Right lung (tissue), 5 donors: ENCODE data around the gene LINC00632. TPM values are rescaled to one million over a fixed set of nuclear protein-coding genes. Genes with fewer than 3 reads are reported as not detected.

Experiments
- DNase-seq, 2 donors: peaks; one replicate each; pipeline ENCODE4 v3.0.0-alpha.2; 2013
- polyA plus RNA-seq, 5 donors: library from polyadenylated mRNA; unstranded; fragments of 120-200 nt; gene quantifications; one replicate each; pipeline versions ENCODE4 v1.2.1 to v1.2.3, GENCODE V29; 2013; ENCODE audit warnings: inconsistent platforms in 1 of 5, low replicate concordance in 1 of 5; ENCODE audit not compliant: insufficient read length in 5 of 5, insufficient read depth in 1 of 5

Gene LINC00632
- polyA plus RNA-seq, 5 donors: 24.4 to 131 (median 37.1) TPM

- DNase-seq: peak; percentile 28 to 43
These were observed 52.5 kb downstream of the LINC00632 start for GRCh38 chrX:140762061-140762460.

DNA sequence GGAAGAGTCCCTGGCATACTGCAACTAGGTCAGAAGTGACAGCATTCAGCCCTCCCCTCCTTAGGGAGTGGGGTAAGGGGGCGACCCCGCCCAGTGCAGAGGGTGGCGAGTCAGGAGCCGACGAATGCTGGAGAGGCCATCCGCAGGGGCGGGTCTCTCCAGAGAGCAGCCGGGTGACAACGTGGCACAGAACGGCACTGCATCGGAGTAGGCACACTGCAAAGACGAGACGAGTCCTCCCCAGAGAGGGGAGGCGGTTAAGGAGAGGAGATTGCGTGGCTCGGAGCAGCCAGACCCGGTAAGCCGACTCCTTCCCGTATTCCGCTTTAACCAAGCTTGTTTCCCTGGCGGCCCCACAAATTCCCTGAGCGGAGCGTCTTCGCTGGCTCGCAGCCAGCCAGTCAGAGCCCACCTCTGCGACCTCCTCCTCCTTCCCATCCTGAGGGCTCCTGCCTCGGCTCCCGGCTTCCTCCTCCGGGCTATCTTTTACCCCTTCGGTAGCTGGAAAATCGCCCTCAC, 54.9 kb downstream of the LINC00632 start:
- DNase-seq: peak; percentile 25 to 35

- DNase-seq: peak in 1 of 2 donors; percentile 11
These were observed 55.7 kb downstream of the LINC00632 start for GRCh38 chrX:140765043-140765784.

DNA sequence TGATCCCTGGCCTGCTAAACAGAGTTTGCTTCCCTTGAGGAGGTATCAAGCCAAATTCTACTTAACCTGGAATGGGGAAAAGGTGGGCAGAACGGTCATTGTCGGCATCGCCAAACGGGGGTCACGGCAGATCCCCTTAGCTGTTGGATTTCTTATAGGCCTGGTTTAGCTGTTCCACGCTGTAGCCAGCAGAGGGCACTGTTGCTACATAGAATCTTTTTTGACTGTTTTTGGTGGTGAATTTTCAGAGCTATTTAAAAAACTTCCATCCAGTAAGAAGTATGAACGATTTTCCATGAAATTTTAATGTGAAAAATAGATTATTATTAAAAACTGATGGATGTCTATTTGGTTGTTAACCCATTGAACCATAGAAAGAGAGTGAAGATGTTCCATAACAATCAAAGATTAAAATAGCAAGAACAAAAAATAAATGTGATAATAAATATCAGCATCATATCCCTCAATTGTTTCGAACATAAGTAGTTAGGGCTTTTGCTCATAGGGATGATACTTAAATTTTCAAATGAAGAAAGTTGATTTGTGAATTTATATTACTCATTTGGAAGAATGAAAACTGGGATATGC, 56.6 kb downstream of the LINC00632 start:
- DNase-seq: peak; percentile 45 to 60

DNA sequence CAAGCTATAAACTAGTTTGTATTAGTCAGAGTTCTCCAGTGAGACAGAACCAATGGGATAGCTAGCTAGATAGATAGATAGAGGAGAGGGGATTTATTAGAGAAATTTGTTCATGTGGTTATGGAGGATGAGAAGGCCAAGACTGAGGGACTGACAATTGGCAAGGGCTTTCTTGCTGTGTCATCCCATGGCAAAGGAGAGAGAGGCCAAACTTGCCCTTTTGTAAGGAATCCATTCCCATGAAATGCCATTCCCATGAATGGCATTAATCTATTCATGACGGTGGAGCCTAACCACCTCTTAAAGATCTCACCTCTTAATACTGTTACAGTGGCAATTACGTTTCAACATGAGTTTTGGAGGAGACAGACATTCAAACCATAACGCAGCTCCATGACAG, 58.1 kb downstream of the LINC00632 start:
- DNase-seq: no peak

DNA sequence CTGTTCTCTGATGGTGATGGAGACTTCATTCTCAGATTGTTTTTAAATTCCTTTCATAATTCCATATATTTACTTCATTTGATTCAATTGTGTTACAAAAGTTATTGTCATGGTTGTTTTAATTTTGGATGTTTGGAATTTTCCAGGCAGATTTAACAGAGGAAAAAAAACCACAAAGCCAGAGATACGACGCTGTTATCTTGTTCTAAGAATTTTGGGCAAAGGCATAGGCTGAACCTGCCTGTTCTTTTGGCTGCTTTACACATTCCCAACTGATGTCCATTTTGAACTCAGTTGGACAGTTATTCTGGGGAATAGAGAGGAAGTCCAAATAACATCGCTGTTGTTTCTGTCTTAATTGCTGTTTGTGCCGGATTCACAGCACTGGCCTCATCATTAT, 65.7 kb downstream of the LINC00632 start:
- DNase-seq: no peak

GRCh38 chrX:140776320-140776719, 66.8 kb downstream of the LINC00632 start:
- no peak for DNase-seq

DNA sequence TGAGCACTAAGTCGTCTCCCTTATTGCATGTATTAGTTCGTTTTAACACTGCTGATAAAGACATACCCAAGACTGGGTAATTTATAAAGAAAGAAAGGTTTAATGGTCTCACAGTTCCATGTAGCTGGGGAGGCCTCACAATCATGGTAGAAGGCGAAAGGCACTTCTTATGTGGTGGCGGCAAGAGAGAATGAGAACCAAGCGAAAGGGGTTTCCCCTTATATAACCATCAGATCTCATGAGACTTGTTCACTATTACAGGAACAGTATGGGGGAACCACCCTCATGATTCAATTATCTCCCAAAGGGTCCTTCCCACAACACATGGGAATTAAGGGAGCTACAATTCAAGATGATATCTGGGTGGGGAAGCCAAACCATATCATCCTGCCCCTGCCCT, 85.1 kb downstream of the LINC00632 start:
- DNase-seq: no peak

GRCh38 chrX:140799216-140799615, 89.7 kb downstream of the LINC00632 start:
- no peak for DNase-seq

- no peak for DNase-seq
These were observed 94.7 kb downstream of the LINC00632 start for GRCh38 chrX:140804292-140804691.

- DNase-seq: peak; percentile 10 to 16
These were observed 106.3 kb downstream of the LINC00632 start for GRCh38 chrX:140815868-140816267.

GRCh38 chrX:140817943-140818342, 108.4 kb downstream of the LINC00632 start:
- DNase-seq: no peak

- DNase-seq: no peak
These were observed 111.7 kb downstream of the LINC00632 start for GRCh38 chrX:140821280-140821679.

DNA sequence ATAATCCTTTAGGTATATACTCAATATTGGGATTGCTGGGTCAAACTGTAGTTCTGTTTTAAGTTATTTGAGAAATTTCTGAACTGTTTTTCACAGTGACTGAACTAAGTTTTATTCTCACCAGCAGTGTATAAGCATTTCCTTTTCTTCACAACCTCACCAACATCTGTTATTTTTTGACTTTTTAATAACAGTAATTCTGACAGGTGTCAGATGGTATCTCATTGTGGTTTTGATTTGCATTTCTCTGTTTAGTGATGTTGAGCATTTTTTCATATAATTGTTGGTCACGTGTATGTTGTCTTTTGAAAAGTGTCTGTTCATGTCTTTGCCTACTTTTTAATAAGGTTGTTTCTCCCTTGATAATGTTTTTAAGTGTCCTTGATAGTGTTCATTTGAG, 112.6 kb downstream of the LINC00632 start:
- no peak for DNase-seq

DNA sequence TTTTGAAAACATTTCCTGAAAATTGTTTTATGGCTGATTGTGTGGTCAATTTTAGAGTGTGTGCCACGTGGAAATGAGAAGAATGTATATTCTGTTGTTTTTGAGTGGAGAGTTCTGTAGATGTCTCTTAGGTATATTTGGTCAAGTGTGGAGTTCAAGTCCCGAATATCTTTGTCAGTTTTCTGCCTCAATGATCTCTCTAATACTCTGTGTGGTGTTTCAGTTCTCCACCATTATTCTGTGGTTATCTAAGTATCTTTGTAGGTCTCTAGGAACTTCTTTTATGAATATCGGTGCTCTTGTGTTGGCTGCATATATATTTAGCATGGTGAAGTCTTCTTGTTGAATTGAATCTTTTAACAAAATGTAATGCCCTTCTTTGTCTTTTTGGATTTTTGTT, 113.3 kb downstream of the LINC00632 start:
- DNase-seq: no peak

- no peak for DNase-seq
These were observed 127.3 kb downstream of the LINC00632 start for GRCh38 chrX:140836874-140837273.

Other genes with a start within 250 kb of the LINC00632 start
- gene SOX3, start 204.7 kb upstream of the LINC00632 start, polyA plus RNA-seq: under 1 TPM in 1 of 5 donors, not detected in 4; 0.15 TPM